Vagina (tissue), 2 donors: ENCODE measurements around the gene STIM2. TPM values are rescaled to one million over a fixed set of nuclear protein-coding genes. Genes with fewer than 3 reads are reported as not detected.
"Not testable (repeated sequence)": the region's sequence is repeated elsewhere in the genome, so short reads cannot be mapped to it uniquely, and the experiment has no call there.

Source experiments
- DNase-seq, 2 donors: peaks; one replicate each; pipeline ENCODE4 v3.0.0-alpha.2; 2017; ENCODE audit errors: extremely low spot score in 2 of 2
- H3K27ac ChIP-seq: fragments of 200-600 bp; sonication (generic); one replicate; pipeline ENCODE4 v1.5.1; 2019
- H3K27me3 ChIP-seq: fragments of 200-600 bp; sonication (generic); one replicate; pipeline ENCODE4 v1.5.1; 2019
- H3K36me3 ChIP-seq, 2 donors: fragments of 200-600 bp; sonication (generic); one replicate each; pipeline ENCODE4 v1.5.1; 2017 to 2019
- H3K4me1 ChIP-seq: fragments of 200-600 bp; sonication (generic); one replicate; pipeline ENCODE4 v1.5.1; 2019
- H3K4me3 ChIP-seq, 2 donors: fragments of 200-600 bp; sonication (generic); 1 replicate in 1 of 2; 2 replicates in 1 of 2; pipeline ENCODE4 v1.5.1; 2016 to 2019
- H3K9me3 ChIP-seq: fragments of 200-600 bp; sonication (generic); one replicate; pipeline ENCODE4 v1.5.1; 2019
- CTCF ChIP-seq, 3 experiments: fragments of 450-650 bp in 2 of 3; fragments of 200-600 bp in 1 of 3; sonication (generic) in 1 of 3; IDR thresholded peaks; one replicate each; pipeline ENCODE4 v1.5.1; 2017 to 2019; ENCODE audit warnings: antibody characterized with exemption in 3 of 3, mild to moderate bottlenecking in 2 of 3, moderate library complexity in 2 of 3
- POLR2A ChIP-seq, 2 donors: fragments of 450-650 bp; IDR thresholded peaks; one replicate each; pipeline ENCODE4 v1.6.1; 2017; ENCODE audit warnings: antibody characterized with exemption in 2 of 2, mild to moderate bottlenecking in 2 of 2, moderate library complexity in 2 of 2
- POLR2AphosphoS5 ChIP-seq, 2 donors: sonication (generic); formaldehyde crosslinking; IDR thresholded peaks; one replicate each; pipeline ENCODE4 v1.9.0; 2017; ENCODE audit warnings: antibody characterized with exemption in 2 of 2, mild to moderate bottlenecking in 2 of 2, low read depth in 1 of 2; ENCODE audit not compliant: insufficient read depth in 1 of 2
- intact Hi-C: fragments of 100-400 bp; cut with DNase I; formaldehyde crosslinking; loops from one replicate; pipeline ENCODE4 v1.15.1; 2023
- total RNA-seq: library from RNA; depleted of rRNA; stranded (reverse); fragments of >200 nt; gene quantifications from one replicate; pipeline ENCODE4 v1.2.3, GENCODE V29; 2016

Gene STIM2
- total RNA-seq, 1 donor from 2014 or later: 39.5 TPM

GRCh38 chr4:26893491-26893890 is 32.9 kb downstream of the STIM2 start:
- H3K4me1 ChIP-seq: no peaks in the 10 kb centered on the region
- intact Hi-C loops: no loop called here
- H3K4me3 ChIP-seq: no peak overlapping the region
- no peak overlapping the region for H3K27ac ChIP-seq
- H3K36me3 ChIP-seq: no peaks in the 10 kb centered on the region
- TF ChIP-seq CTCF (IDR thresholded peaks at IDR 0.05): no peak
- TF ChIP-seq POLR2AphosphoS5 (IDR thresholded peaks at IDR 0.05; ENCODE audit: insufficient read depth in 1 of 2, low read depth in 1 of 2): no peak
- TF ChIP-seq POLR2A (IDR thresholded peaks at IDR 0.05): no peak
- no peaks in the 10 kb centered on the region for H3K27me3 ChIP-seq
- no peak for DNase-seq
- no peaks in the 10 kb centered on the region for H3K9me3 ChIP-seq

GRCh38 chr4:26894881-26895280 is 34.2 kb downstream of the STIM2 start:
- H3K27ac ChIP-seq, H3K9me3 ChIP-seq, H3K36me3 ChIP-seq, DNase-seq, H3K4me3 ChIP-seq, intact Hi-C loops, H3K4me1 ChIP-seq, H3K27me3 ChIP-seq: not testable (repeated sequence)

- H3K36me3 ChIP-seq: no peaks in the 10 kb centered on the region
- no peaks in the 10 kb centered on the region for H3K27me3 ChIP-seq
- H3K27ac ChIP-seq: no peak overlapping the region
- DNase-seq: no peak
- no peaks in the 10 kb centered on the region for H3K4me1 ChIP-seq
- no peaks in the 10 kb centered on the region for H3K9me3 ChIP-seq
- H3K4me3 ChIP-seq: no peak overlapping the region
- TF ChIP-seq CTCF (IDR thresholded peaks at IDR 0.05) (no peak), POLR2AphosphoS5 (IDR thresholded peaks at IDR 0.05; ENCODE audit: insufficient read depth in 1 of 2, low read depth in 1 of 2) (no peak), POLR2A (IDR thresholded peaks at IDR 0.05) (no peak)
- intact Hi-C loops: no loop called here
Observed at GRCh38 chr4:26896636-26897035, 36.0 kb downstream of the STIM2 start.

- Histone ChIP-seq H3K4me3 (no peak overlapping the region), H3K36me3 (no peaks in the 10 kb centered on the region)
Observed at GRCh38 chr4:26899991-26900390, 39.4 kb downstream of the STIM2 start.

GRCh38 chr4:26900765-26901164 is 40.1 kb downstream of the STIM2 start:
- no peaks in the 10 kb centered on the region for H3K9me3 ChIP-seq
- TF ChIP-seq POLR2AphosphoS5 (IDR thresholded peaks at IDR 0.05; ENCODE audit: insufficient read depth in 1 of 2, low read depth in 1 of 2): no peak
- TF ChIP-seq POLR2A (IDR thresholded peaks at IDR 0.05): no peak
- TF ChIP-seq CTCF (IDR thresholded peaks at IDR 0.05): no peak
- no peaks in the 10 kb centered on the region for H3K4me1 ChIP-seq
- H3K36me3 ChIP-seq: no peaks in the 10 kb centered on the region
- no peak overlapping the region for H3K4me3 ChIP-seq
- intact Hi-C loops: no loop called here
- H3K27ac ChIP-seq: no peak overlapping the region
- no peak for DNase-seq
- H3K27me3 ChIP-seq: no peaks in the 10 kb centered on the region

More at GRCh38 chr4:26899991-26900390, 39.4 kb downstream of the STIM2 start:
- no peaks in the 10 kb centered on the region for H3K9me3 ChIP-seq
- H3K27me3 ChIP-seq: no peaks in the 10 kb centered on the region
- DNase-seq: no peak
- no peak for TF ChIP-seq POLR2AphosphoS5 (IDR thresholded peaks at IDR 0.05; ENCODE audit: insufficient read depth in 1 of 2, low read depth in 1 of 2)
- no peak for TF ChIP-seq POLR2A (IDR thresholded peaks at IDR 0.05)
- TF ChIP-seq CTCF (IDR thresholded peaks at IDR 0.05): no peak
- H3K27ac ChIP-seq: no peak overlapping the region
- no peaks in the 10 kb centered on the region for H3K4me1 ChIP-seq
- intact Hi-C loops: no loop called here

- intact Hi-C loops: no loop called here
- Histone ChIP-seq H3K4me3 (no peak overlapping the region), H3K9me3 (no peaks in the 10 kb centered on the region), H3K27me3 (no peaks in the 10 kb centered on the region), H3K27ac (no peak overlapping the region), H3K4me1 (no peaks in the 10 kb centered on the region), H3K36me3 (no peaks in the 10 kb centered on the region)
- TF ChIP-seq POLR2AphosphoS5 (IDR thresholded peaks at IDR 0.05; ENCODE audit: insufficient read depth in 1 of 2, low read depth in 1 of 2) (no peak), CTCF (IDR thresholded peaks at IDR 0.05) (no peak), POLR2A (IDR thresholded peaks at IDR 0.05) (no peak)
- no peak for DNase-seq
Observed at GRCh38 chr4:26905172-26905571, 44.5 kb downstream of the STIM2 start.
